Measurements from ENCODE around the gene ACTA1.
"Not testable (repeated sequence)": the region's sequence is repeated elsewhere in the genome, so short reads cannot be mapped to it uniquely, and the experiment has no call there.

ACTA1 gene
- 0 to 0.19 (median 0) reads per million in 3 donors for total RNA-seq

DNA sequence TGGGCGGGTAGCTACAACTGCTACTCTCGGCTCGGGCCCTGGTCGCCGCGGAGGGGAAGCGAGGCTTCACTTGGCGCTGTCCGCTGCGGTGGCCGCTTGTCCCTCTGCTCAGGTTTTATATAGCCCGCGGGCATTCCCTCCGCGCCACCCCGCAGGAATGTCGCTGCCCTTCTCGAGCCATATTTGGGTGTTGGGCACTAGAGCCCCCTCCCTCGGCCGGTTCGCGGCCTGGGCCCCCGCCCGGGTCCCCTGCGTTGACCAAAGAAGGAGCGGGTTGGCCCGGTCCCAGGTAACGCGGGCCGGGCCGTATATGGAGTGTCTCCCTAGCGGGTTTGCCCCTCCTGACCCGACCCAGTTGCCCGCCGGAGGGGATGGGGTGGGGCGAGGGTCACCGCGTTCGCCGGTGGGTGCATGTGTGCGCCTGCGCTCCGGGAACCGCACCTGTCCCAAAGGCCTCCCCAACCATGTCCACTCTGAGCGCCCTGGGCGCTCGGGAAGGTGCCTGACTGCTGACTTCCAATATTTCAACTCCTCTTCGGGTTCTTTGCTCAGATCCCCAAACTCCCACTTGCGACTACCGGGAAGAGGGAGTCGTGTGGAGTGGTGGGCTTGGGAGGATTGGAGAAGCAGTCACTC is at the start of gene ACTA1:
ACTA1 (minus strand) TSS at position 90 of the 636 bp plus-strand sequence. CDS start 979 bp downstream, outside the sequence.
- H3K27me3 ChIP-seq (replicated peaks; ENCODE audit: control insufficient read depth, insufficient read depth, low read length, poor library complexity, severe bottlenecking): peaks cover 45% of the 10 kb centered on the region

DNA sequence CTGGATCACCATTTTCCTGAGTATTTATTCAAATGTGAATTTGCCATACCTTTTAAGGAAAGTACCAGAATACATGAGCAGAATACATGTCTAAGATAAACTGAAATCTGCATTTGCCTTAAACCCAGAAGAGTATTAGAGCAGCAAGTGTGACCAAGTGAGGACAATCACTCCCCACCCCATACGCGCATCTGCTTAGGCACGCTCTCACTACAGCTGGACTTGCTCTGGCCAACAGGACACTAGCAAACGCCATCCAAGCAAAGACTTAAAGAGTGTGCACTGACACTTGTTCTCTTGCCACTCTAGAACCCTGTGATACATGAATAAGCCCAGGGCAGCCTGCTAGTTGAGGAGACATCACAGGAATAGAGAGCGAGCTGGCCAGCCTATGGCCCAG is 48.6 kb upstream of the ACTA1 start:
- H3K36me3 ChIP-seq (ENCODE audit: control insufficient read depth, insufficient read depth, low read length): peaks cover 70% of the 10 kb centered on the region
- DNase-seq: no peak

More for the DNA sequence above, at the start of gene ACTA1:
- no peak within 1 kb of the TSS for H3K4me3 ChIP-seq (ENCODE audit: insufficient read depth, low read depth, low read length, poor library complexity, severe bottlenecking)
- no peak for DNase-seq
- no peaks in the 10 kb centered on the region for H3K36me3 ChIP-seq (ENCODE audit: control insufficient read depth, insufficient read depth, low read length)
- H3K27ac ChIP-seq (ENCODE audit: insufficient read depth, low read length, poor library complexity, severe bottlenecking): no peak within 1 kb of the TSS
- H3K9me3 ChIP-seq (ENCODE audit: control insufficient read depth, low read length): no peaks in the 10 kb centered on the region
- peaks cover 11% of the 10 kb centered on the region for H3K4me1 ChIP-seq (ENCODE audit: control insufficient read depth, insufficient read depth, low read length, poor library complexity, severe bottlenecking)

DNA sequence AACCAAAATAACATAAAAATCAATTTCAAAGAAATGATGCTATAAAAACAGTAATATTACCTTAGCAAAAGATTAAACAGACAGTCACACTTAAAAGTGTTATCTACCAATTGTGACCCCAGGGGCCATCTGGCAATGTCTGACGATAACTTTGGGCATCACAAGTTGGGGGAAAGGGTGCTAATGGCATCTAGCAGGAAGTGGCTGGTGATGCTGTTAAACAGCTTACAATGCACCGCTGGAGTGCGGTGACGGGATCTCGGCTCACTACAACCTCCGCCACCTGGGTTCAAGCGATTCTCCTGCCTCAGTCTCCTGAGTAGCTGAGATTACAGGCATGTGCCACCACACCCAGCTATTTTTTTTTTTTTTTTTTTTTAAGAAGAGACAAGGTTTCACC is 46.6 kb upstream of the ACTA1 start:
- H3K27me3 ChIP-seq (replicated peaks; ENCODE audit: control insufficient read depth, insufficient read depth, low read length, poor library complexity, severe bottlenecking): no peaks in the 10 kb centered on the region
- H3K36me3 ChIP-seq (ENCODE audit: control insufficient read depth, insufficient read depth, low read length): peaks cover 59% of the 10 kb centered on the region
- H3K4me1 ChIP-seq (ENCODE audit: control insufficient read depth, insufficient read depth, low read length, poor library complexity, severe bottlenecking): no peaks in the 10 kb centered on the region
- H3K9me3 ChIP-seq (ENCODE audit: control insufficient read depth, low read length): no peaks in the 10 kb centered on the region
- DNase-seq: no peak
- H3K4me3 ChIP-seq (ENCODE audit: insufficient read depth, low read depth, low read length, poor library complexity, severe bottlenecking): no peak overlapping the region
- H3K27ac ChIP-seq (ENCODE audit: insufficient read depth, low read length, poor library complexity, severe bottlenecking): no peak overlapping the region

More for the DNA sequence above, 48.6 kb upstream of the ACTA1 start:
- Histone ChIP-seq H3K4me3 (ENCODE audit: insufficient read depth, low read depth, low read length, poor library complexity, severe bottlenecking) (no peak overlapping the region), H3K9me3 (ENCODE audit: control insufficient read depth, low read length) (no peaks in the 10 kb centered on the region), H3K27me3 (replicated peaks; ENCODE audit: control insufficient read depth, insufficient read depth, low read length, poor library complexity, severe bottlenecking) (no peaks in the 10 kb centered on the region), H3K4me1 (ENCODE audit: control insufficient read depth, insufficient read depth, low read length, poor library complexity, severe bottlenecking) (no peaks in the 10 kb centered on the region), H3K27ac (ENCODE audit: insufficient read depth, low read length, poor library complexity, severe bottlenecking) (no peak overlapping the region)

DNA sequence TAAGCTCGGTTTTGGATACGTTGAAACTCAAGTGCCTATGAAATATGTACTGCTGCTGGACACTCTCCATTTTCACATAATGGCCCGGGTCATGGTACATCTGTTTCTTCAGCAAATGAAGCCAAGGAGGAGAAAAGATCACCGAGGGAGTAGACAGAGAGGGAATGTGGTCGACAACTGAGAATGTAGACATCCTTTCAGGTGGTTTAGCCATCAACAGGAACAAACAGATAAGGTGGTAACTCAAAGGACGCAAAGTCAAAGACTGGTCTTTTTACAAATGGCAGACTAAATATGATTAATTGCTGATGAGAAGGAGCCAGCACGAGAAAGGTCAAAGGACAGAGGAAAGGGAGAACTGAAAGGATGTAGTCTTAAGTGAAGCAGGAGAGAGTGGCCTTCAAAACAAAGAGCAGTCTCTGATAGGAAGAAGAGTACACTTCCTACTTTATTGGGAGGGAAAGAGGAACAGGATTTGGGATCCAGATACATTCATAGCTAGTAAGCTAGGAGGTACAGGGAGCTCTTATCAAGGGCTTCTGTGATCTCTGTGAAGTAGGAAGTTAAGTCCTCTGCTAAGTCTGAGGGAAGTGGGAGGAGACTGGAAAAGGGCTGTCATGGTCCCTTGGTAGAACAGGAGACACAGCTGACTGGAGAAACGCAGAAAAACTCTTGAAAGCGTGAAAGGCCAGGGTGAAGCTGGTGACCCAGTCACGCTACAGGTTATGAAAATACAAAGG is 45.9 kb upstream of the ACTA1 start:
- no peaks in the 10 kb centered on the region for H3K27me3 ChIP-seq (replicated peaks; ENCODE audit: control insufficient read depth, insufficient read depth, low read length, poor library complexity, severe bottlenecking)
- no peaks in the 10 kb centered on the region for H3K4me1 ChIP-seq (ENCODE audit: control insufficient read depth, insufficient read depth, low read length, poor library complexity, severe bottlenecking)
- H3K27ac ChIP-seq (ENCODE audit: insufficient read depth, low read length, poor library complexity, severe bottlenecking): no peak overlapping the region
- no peaks in the 10 kb centered on the region for H3K9me3 ChIP-seq (ENCODE audit: control insufficient read depth, low read length)
- no peak overlapping the region for H3K4me3 ChIP-seq (ENCODE audit: insufficient read depth, low read depth, low read length, poor library complexity, severe bottlenecking)
- DNase-seq: no peak
- peaks cover 56% of the 10 kb centered on the region for H3K36me3 ChIP-seq (ENCODE audit: control insufficient read depth, insufficient read depth, low read length)

DNA sequence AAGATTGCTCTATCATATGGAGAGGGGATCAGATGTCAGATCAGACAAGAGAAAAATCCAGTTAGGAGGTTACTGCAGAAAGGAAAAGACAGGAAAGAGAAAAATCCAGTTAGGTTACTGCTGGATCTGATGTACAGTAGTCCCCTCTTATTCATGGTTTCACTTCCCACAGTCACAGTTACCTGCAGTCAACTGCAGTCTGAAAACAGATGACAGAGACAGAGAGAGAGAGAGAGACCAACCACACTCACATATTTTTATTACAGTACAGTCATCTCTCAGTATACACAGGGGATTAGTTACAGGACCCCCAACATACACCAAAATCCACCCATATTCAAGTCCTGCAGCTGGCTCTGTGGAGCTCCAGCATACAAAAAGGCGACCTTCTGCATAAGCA is 45.0 kb upstream of the ACTA1 start:
- DNase-seq: no peak
- no peaks in the 10 kb centered on the region for H3K4me1 ChIP-seq (ENCODE audit: control insufficient read depth, insufficient read depth, low read length, poor library complexity, severe bottlenecking)
- no peaks in the 10 kb centered on the region for H3K9me3 ChIP-seq (ENCODE audit: control insufficient read depth, low read length)
- H3K27me3 ChIP-seq (replicated peaks; ENCODE audit: control insufficient read depth, insufficient read depth, low read length, poor library complexity, severe bottlenecking): no peaks in the 10 kb centered on the region
- no peak overlapping the region for H3K27ac ChIP-seq (ENCODE audit: insufficient read depth, low read length, poor library complexity, severe bottlenecking)
- peaks cover 56% of the 10 kb centered on the region for H3K36me3 ChIP-seq (ENCODE audit: control insufficient read depth, insufficient read depth, low read length)
- no peak overlapping the region for H3K4me3 ChIP-seq (ENCODE audit: insufficient read depth, low read depth, low read length, poor library complexity, severe bottlenecking)

DNA sequence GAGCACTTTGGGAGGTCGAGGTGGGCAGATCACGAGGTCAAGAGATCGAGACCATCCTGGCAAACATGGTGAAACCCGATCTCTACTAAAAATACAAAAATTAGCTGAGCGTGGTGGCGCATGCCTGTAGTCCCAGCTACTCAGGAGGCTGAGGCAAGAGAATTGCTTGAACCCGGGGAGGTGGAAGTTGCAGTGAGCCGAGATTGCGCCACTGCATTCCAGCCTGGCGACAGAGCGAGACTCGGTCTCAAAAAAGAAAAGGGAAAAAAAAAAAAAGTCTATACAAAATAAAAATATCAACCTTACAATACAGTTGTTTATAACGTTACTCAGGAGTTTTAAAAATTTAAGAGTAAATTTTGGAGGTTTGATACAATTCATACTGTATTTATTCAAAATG is 42.0 kb upstream of the ACTA1 start:
- H3K36me3 ChIP-seq (ENCODE audit: control insufficient read depth, insufficient read depth, low read length): peaks cover 57% of the 10 kb centered on the region

DNA sequence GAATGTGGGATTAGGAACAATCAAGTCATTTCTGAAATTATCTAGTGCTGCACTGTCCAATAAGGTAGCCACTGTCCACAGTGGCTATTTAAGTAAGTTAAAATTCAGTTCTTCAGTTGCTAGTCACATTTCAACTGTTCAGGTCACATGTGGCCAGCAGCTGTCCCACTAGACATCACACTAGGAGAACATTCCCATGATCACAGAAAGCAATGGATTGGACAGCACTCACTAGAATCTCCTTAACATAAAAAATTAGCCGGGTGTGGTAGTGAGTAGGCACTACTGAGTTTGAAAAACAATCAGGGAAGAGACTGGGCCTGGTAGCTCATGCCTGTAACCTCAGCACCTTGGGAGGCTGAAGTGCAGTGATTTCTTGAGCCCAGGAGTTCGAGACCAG is 40.6 kb upstream of the ACTA1 start:
- no peaks in the 10 kb centered on the region for H3K27me3 ChIP-seq (replicated peaks; ENCODE audit: control insufficient read depth, insufficient read depth, low read length, poor library complexity, severe bottlenecking)
- no peak for DNase-seq
- H3K36me3 ChIP-seq (ENCODE audit: control insufficient read depth, insufficient read depth, low read length): peaks cover 61% of the 10 kb centered on the region
- no peak overlapping the region for H3K4me3 ChIP-seq (ENCODE audit: insufficient read depth, low read depth, low read length, poor library complexity, severe bottlenecking)
- H3K27ac ChIP-seq (ENCODE audit: insufficient read depth, low read length, poor library complexity, severe bottlenecking): no peak overlapping the region
- no peaks in the 10 kb centered on the region for H3K9me3 ChIP-seq (ENCODE audit: control insufficient read depth, low read length)
- no peaks in the 10 kb centered on the region for H3K4me1 ChIP-seq (ENCODE audit: control insufficient read depth, insufficient read depth, low read length, poor library complexity, severe bottlenecking)

More for the DNA sequence above, 42.0 kb upstream of the ACTA1 start:
- not testable (repeated sequence) for H3K27me3 ChIP-seq (replicated peaks; ENCODE audit: control insufficient read depth, insufficient read depth, low read length, poor library complexity, severe bottlenecking); H3K4me1 ChIP-seq (ENCODE audit: control insufficient read depth, insufficient read depth, low read length, poor library complexity, severe bottlenecking); H3K9me3 ChIP-seq (ENCODE audit: control insufficient read depth, low read length); H3K27ac ChIP-seq (ENCODE audit: insufficient read depth, low read length, poor library complexity, severe bottlenecking); DNase-seq; H3K4me3 ChIP-seq (ENCODE audit: insufficient read depth, low read depth, low read length, poor library complexity, severe bottlenecking)

DNA sequence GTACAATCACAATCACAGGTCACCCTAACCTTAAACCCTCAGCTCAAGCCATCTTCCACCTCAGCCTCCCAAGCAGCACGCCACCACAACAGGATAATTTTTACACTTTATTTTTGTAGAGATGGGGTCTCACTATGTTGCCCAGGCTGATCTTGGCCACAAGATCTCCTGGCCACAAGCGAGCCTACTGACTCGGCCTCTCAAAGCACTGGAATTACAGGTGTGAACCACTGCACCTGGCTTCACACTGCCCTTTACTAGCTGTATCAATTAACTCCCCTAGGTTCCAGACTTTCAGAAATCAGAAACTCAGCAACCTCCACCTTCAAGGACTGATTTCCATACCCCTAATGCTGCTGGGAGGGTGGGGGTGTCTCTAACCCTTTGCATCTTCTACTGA is 37.3 kb upstream of the ACTA1 start:
- DNase-seq: no peak
- Histone ChIP-seq H3K9me3 (ENCODE audit: control insufficient read depth, low read length) (no peaks in the 10 kb centered on the region), H3K27me3 (replicated peaks; ENCODE audit: control insufficient read depth, insufficient read depth, low read length, poor library complexity, severe bottlenecking) (no peaks in the 10 kb centered on the region), H3K36me3 (ENCODE audit: control insufficient read depth, insufficient read depth, low read length) (peaks cover 70% of the 10 kb centered on the region), H3K4me1 (ENCODE audit: control insufficient read depth, insufficient read depth, low read length, poor library complexity, severe bottlenecking) (no peaks in the 10 kb centered on the region), H3K4me3 (ENCODE audit: insufficient read depth, low read depth, low read length, poor library complexity, severe bottlenecking) (no peak overlapping the region), H3K27ac (ENCODE audit: insufficient read depth, low read length, poor library complexity, severe bottlenecking) (no peak overlapping the region)

DNA sequence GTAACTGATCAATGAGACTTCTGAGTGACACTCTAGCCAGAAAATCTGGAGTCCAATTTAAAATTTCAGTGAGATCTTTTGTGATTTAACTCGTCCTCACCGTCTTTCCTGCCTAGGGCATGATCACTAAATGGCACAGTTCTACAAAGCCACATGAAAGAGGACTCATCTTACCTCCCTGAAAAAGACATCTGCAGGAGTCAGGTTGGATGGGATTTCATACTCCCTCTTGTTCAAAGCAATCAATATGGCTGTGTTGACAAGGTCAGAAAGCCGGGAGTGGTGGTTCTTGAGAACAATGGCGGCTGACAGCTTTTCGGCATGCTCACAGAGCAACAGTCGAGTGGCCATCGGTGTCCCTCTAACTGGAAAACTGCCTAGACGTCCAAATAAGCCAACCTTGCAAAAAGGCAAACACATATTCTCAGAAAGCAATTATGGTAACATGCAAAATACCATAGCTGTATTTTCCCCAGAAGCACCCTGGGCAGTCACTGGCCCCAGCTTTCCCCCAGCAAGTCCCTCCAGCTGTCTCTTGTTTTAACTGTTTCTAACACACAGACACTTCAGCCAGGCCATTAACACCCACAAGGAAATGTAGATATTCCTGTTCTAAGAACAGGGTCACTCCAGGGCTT is 36.6 kb upstream of the ACTA1 start:
- DNase-seq: no peak
- Histone ChIP-seq H3K27me3 (replicated peaks; ENCODE audit: control insufficient read depth, insufficient read depth, low read length, poor library complexity, severe bottlenecking) (no peaks in the 10 kb centered on the region), H3K9me3 (ENCODE audit: control insufficient read depth, low read length) (no peaks in the 10 kb centered on the region), H3K4me1 (ENCODE audit: control insufficient read depth, insufficient read depth, low read length, poor library complexity, severe bottlenecking) (no peaks in the 10 kb centered on the region), H3K27ac (ENCODE audit: insufficient read depth, low read length, poor library complexity, severe bottlenecking) (no peak overlapping the region), H3K4me3 (ENCODE audit: insufficient read depth, low read depth, low read length, poor library complexity, severe bottlenecking) (no peak overlapping the region), H3K36me3 (ENCODE audit: control insufficient read depth, insufficient read depth, low read length) (peaks cover 72% of the 10 kb centered on the region)

DNA sequence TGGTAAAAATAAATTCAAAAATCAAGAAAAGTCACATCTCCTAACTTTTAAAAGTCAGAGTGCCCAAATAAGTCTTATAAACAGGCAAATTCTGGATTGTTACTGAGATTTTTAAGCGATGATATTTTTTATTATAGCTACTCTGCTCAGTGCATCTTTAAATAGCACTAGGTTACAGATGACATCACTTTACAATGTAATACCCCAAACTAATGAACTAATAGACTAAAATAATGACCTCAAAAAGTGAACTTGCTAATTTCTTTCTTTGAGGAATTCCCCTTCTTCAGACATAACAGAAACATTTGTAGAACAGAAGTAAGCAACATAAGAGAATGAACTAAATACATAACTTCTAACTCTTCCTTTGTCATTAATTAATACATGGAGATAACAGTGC is 33.0 kb upstream of the ACTA1 start:
- H3K4me1 ChIP-seq (ENCODE audit: control insufficient read depth, insufficient read depth, low read length, poor library complexity, severe bottlenecking): no peaks in the 10 kb centered on the region
- no peak overlapping the region for H3K4me3 ChIP-seq (ENCODE audit: insufficient read depth, low read depth, low read length, poor library complexity, severe bottlenecking)
- H3K36me3 ChIP-seq (ENCODE audit: control insufficient read depth, insufficient read depth, low read length): peaks cover 78% of the 10 kb centered on the region
- DNase-seq: no peak
- H3K27ac ChIP-seq (ENCODE audit: insufficient read depth, low read length, poor library complexity, severe bottlenecking): no peak overlapping the region
- no peaks in the 10 kb centered on the region for H3K27me3 ChIP-seq (replicated peaks; ENCODE audit: control insufficient read depth, insufficient read depth, low read length, poor library complexity, severe bottlenecking)
- no peaks in the 10 kb centered on the region for H3K9me3 ChIP-seq (ENCODE audit: control insufficient read depth, low read length)
